CD4-positive, alpha-beta T cell (primary cell): ENCODE data around the gene UGT3A2. TPM values are rescaled to one million over a fixed set of nuclear protein-coding genes. Genes with fewer than 3 reads are reported as not detected.

Experiments used
- ATAC-seq: fragments of 200-7000 bp; cut with Tn5 transposase; one replicate; pipeline ENCODE4 v1.10.0; 2022; ENCODE audit warnings: mild to moderate bottlenecking; ENCODE audit not compliant: poor library complexity
- CTCF ChIA-PET: fragments of 350-600 bp; sonication (Branson Sonifier 250); formaldehyde crosslinking; loops from one replicate; lab custom pipeline; 2021; ENCODE audit warnings: antibody characterized with exemption, inconsistent platforms; lab: Charles Lee
- POLR2A ChIA-PET: fragments of 350-600 bp; sonication (Branson Sonifier 250); formaldehyde crosslinking; loops from one replicate; lab custom pipeline; 2021; ENCODE audit warnings: antibody characterized with exemption, inconsistent platforms; lab: Charles Lee
- DNase-seq, 14 experiments: peaks; one replicate each; pipeline ENCODE4 v3.0.0-alpha.2; 2013 to 2020; ENCODE audit warnings: mixed read lengths in 2 of 14
- H3K27ac ChIP-seq, 2 donors: one replicate each; pipeline versions ENCODE4 v1.5.1 to v1.7.0; 2013; ENCODE audit warnings: low read length in 2 of 2, low read depth in 1 of 2, mild to moderate bottlenecking in 1 of 2
- H3K27me3 ChIP-seq, 2 experiments: 1 replicate in 1 of 2; 2 replicates in 1 of 2; pipeline versions ENCODE4 v1.6.1 to v1.7.0; 2013; ENCODE audit warnings: low read length in 2 of 2, control low read depth in 1 of 2, mild to moderate bottlenecking in 1 of 2, moderate library complexity in 1 of 2; ENCODE audit not compliant: insufficient read depth in 2 of 2, control insufficient read depth in 1 of 2
- H3K36me3 ChIP-seq: one replicate; pipeline ENCODE4 v1.6.1; 2013; ENCODE audit warnings: low read length, control low read depth; ENCODE audit not compliant: insufficient read depth
- H3K4me1 ChIP-seq: one replicate; pipeline ENCODE4 v1.6.1; 2013; ENCODE audit warnings: low read length, control low read depth; ENCODE audit not compliant: insufficient read depth
- H3K4me3 ChIP-seq: one replicate; pipeline ENCODE4 v1.5.1; 2013; ENCODE audit warnings: mild to moderate bottlenecking, low read length, moderate library complexity
- H3K9me3 ChIP-seq, 2 experiments: 1 replicate in 1 of 2; 2 replicates in 1 of 2; pipeline versions ENCODE4 v1.6.1 to v1.7.0; 2013; ENCODE audit warnings: low read length in 2 of 2, mild to moderate bottlenecking in 2 of 2, control low read depth in 1 of 2, moderate library complexity in 1 of 2; ENCODE audit not compliant: control insufficient read depth in 1 of 2, insufficient read depth in 1 of 2
- H3K27ac Mint-ChIP-seq: one replicate; pipeline ENCODE4 v1.8.0; 2020; ENCODE audit warnings: mixed read lengths
- H3K27me3 Mint-ChIP-seq: one replicate; pipeline ENCODE4 v1.8.0; 2021; ENCODE audit warnings: mixed read lengths
- H3K36me3 Mint-ChIP-seq: one replicate; pipeline ENCODE4 v1.8.0; 2021; ENCODE audit warnings: low read depth, mixed read lengths
- H3K4me1 Mint-ChIP-seq: one replicate; pipeline ENCODE4 v1.8.0; 2021; ENCODE audit warnings: low read depth, mixed read lengths
- H3K4me3 Mint-ChIP-seq: one replicate; pipeline ENCODE4 v1.8.0; 2020; ENCODE audit warnings: mild to moderate bottlenecking, mixed read lengths
- H3K9me3 Mint-ChIP-seq: one replicate; pipeline ENCODE4 v1.8.0; 2020; ENCODE audit warnings: mixed read lengths
- CTCF ChIP-seq: fragments of 200-600 bp; IDR thresholded peaks from one replicate; pipeline ENCODE4 v1.8.0; 2022; ENCODE audit warnings: antibody characterized with exemption, mild to moderate bottlenecking
- intact Hi-C, 2 experiments: fragments of 100-400 bp; cut with DNase I in 1 of 2; cut with micrococcal nuclease in 1 of 2; formaldehyde crosslinking; loops; one replicate each; pipeline versions ENCODE4 v1.15.1 to v1.9.0; 2023 to 2025; cut with DNase I, micrococcal nuclease
- total RNA-seq, 174 experiments: library from RNA in 2 of 174; stranded (reverse) in 2 of 174; gene quantifications; one replicate each; pipeline ENCODE4 v1.2.3 and lab custom pipeline; 2021 to 2026

The UGT3A2 gene
- total RNA-seq, 2 experiments from 2014 or later, result not detected

GRCh38 chr5:36105819-36106218 is 39.1 kb upstream of the UGT3A2 start:
- Histone ChIP-seq H3K27ac (no peak overlapping the region), H3K4me1 (no peaks in the 10 kb centered on the region), H3K9me3 (no peaks in the 10 kb centered on the region), H3K36me3 (peaks cover 56% of the 10 kb centered on the region), H3K4me3 (no peak overlapping the region), H3K27me3 (no peaks in the 10 kb centered on the region)
- ChIA-PET CTCF (no interaction called here), POLR2A (no interaction called here)
- H3K4me3 Mint-ChIP-seq, result no peak overlapping the region
- ATAC-seq, result no peak
- intact Hi-C loops, result no loop called here
- H3K9me3 Mint-ChIP-seq, result no peaks in the 10 kb centered on the region
- DNase-seq, result no peak
- H3K36me3 Mint-ChIP-seq, result peaks cover 80% of the 10 kb centered on the region
- H3K27me3 Mint-ChIP-seq, result no peaks in the 10 kb centered on the region
- no peaks in the 10 kb centered on the region for H3K4me1 Mint-ChIP-seq
- TF ChIP-seq CTCF, result no peak
- no peak overlapping the region for H3K27ac Mint-ChIP-seq

- H3K9me3 Mint-ChIP-seq, result no peaks in the 10 kb centered on the region
- no peak overlapping the region for H3K4me3 Mint-ChIP-seq
- ChIA-PET CTCF (no interaction called here), POLR2A (no interaction called here)
- H3K27ac Mint-ChIP-seq, result no peak overlapping the region
- Histone ChIP-seq H3K4me3 (no peak overlapping the region), H3K36me3 (peaks cover 7% of the 10 kb centered on the region), H3K9me3 (no peaks in the 10 kb centered on the region), H3K27ac (no peak overlapping the region), H3K4me1 (no peaks in the 10 kb centered on the region), H3K27me3 (no peaks in the 10 kb centered on the region)
- DNase-seq, result no peak
- no peak for TF ChIP-seq CTCF
- no peaks in the 10 kb centered on the region for H3K4me1 Mint-ChIP-seq
- no peak for ATAC-seq
- intact Hi-C loops, result no loop called here
- H3K27me3 Mint-ChIP-seq, result no peaks in the 10 kb centered on the region
- H3K36me3 Mint-ChIP-seq, result peaks cover 25% of the 10 kb centered on the region
Observed at GRCh38 chr5:36099748-36100147, 33.1 kb upstream of the UGT3A2 start.

DNA sequence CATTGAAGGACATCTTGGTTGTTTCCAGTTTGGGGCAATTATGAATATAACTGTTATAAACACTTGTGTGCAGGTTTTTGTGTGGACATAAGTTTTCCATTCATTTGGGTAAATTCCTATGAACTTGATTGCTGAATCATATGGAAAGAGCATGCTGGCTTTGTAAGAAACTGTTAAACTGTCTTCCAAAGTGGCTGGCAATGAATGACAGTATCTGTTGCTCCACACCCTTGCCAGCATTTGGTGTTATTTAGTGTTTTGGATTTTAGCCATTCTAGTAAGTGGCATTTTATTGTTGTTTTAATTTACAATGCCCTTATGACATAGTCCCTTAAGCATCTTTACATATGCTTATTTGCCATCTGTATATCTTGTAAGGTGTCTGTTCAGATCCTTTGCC is 29.8 kb upstream of the UGT3A2 start:
- Histone ChIP-seq H3K4me3 (no peak overlapping the region), H3K27ac (no peak overlapping the region), H3K27me3 (no peaks in the 10 kb centered on the region), H3K36me3 (no peaks in the 10 kb centered on the region), H3K9me3 (no peaks in the 10 kb centered on the region), H3K4me1 (no peaks in the 10 kb centered on the region)
- H3K4me1 Mint-ChIP-seq, result no peaks in the 10 kb centered on the region
- H3K4me3 Mint-ChIP-seq, result no peak overlapping the region
- ATAC-seq (no peak), DNase-seq (no peak)
- H3K9me3 Mint-ChIP-seq, result no peaks in the 10 kb centered on the region
- no peaks in the 10 kb centered on the region for H3K27me3 Mint-ChIP-seq
- peaks cover 4% of the 10 kb centered on the region for H3K36me3 Mint-ChIP-seq
- ChIA-PET POLR2A (no interaction called here), CTCF (interaction anchor here (1.6 kb wide), 1 partner anchor 17 kb away, joined by 4 read pairs; no protein-coding TSS in a partner anchor)
- TF ChIP-seq CTCF, result no peak
- intact Hi-C loops, result no loop called here
- H3K27ac Mint-ChIP-seq, result no peak overlapping the region
